ENCODE measurements around the gene SMG6. TPM values are rescaled to one million over a fixed set of nuclear protein-coding genes. Genes with fewer than 3 reads are reported as not detected.

Gene SMG6
- total and polyA plus RNA-seq, 2 of the 4 experiments (the other 2 are of a cell fraction), result 16.3 to 30.3 TPM

DNA sequence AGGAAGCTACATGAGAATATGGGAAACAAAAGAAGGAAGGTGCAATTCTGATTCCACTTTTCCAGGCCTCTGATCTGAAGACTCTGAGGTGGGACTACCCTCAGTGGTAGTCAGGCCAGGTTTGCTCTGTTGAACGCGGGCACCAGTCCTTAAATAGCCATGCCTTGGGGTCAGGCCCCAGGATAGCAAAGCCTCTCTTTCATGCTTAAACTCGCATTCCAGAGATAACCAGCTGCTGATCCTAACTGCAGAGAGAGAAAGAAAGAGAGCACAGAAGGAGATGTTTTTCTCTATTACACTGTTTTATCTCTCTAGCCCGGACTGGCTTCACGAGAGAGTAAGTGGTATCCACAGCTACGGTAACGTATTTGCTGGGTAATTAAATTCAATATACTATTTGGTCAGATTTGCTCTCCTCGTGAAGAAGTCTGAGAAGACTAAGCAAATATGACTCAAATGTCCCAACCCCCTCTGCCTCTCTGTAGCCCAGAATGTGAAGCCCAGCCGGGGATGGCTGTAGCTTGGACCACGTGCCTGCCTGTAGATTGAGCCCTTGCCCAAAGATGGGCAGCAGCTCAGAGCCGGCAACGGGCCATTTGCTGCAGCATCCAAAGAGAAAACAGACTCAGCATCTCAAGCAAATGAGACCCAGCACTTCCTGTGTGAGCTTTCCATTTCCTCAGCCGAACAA is 122.2 kb downstream of the SMG6 start:
- peak overlapping the region; percentile 94 to 98 for H4K8ac ChIP-seq (ENCODE audit: low read depth in 2 of 2, low read length in 2 of 2)
- peak overlapping the region; percentile 79 for H2BK20ac ChIP-seq (ENCODE audit: low read depth, low read length)
- peak; percentile 85 for ATAC-seq (ENCODE audit: low read depth)
- peak overlapping the region; percentile 89 for H3K18ac ChIP-seq (ENCODE audit: low read depth, low read length)
- peak overlapping the region; percentile 83 for H3K9ac ChIP-seq (ENCODE audit: low read depth, low read length)
- H2BK15ac ChIP-seq (ENCODE audit: low read depth, low read length), result peak overlapping the region; percentile 83; the same call in 2 of the 3 replicates
- H2BK5ac ChIP-seq (ENCODE audit: low read depth, low read length, poor library complexity, severe bottlenecking), result peak overlapping the region; percentile 92
- H3K4ac ChIP-seq (ENCODE audit: low read depth, low read length), result peak overlapping the region; percentile 99
- H4K20me1 ChIP-seq (ENCODE audit: insufficient read depth, low read length), result no peaks in the 10 kb centered on the region
- peak overlapping the region; percentile 87 for H3K27ac ChIP-seq (ENCODE audit: insufficient read depth, low read length)
- peak overlapping the region; percentile 39 for H3K4me2 ChIP-seq (ENCODE audit: low read depth, low read length)
- peaks cover 34 to 71% of the 10 kb centered on the region in 2 experiments for H3K79me1 ChIP-seq (ENCODE audit: low read depth in 1 of 2, low read length in 2 of 2)
- no peaks in the 10 kb centered on the region for H3K27me3 ChIP-seq (ENCODE audit: control insufficient read depth, insufficient read depth, low read length)
- H2AK9ac ChIP-seq (replicated peaks; ENCODE audit: low read depth, low read length, poor library complexity), result peak overlapping the region; percentile 96
- H4K5ac ChIP-seq (ENCODE audit: low read depth, low read length), result peak overlapping the region; percentile 85
- intact Hi-C loops (cut with micrococcal nuclease), result loop anchor here (2.0 kb wide), 1 partner anchor 31 kb away; no protein-coding TSS in a partner anchor
- H3K36me3 ChIP-seq (ENCODE audit: control insufficient read depth, insufficient read depth, low read length), result peaks cover 13% of the 10 kb centered on the region
- dilution Hi-C loops (cut with HindIII; ENCODE audit: low sequenced_read_pairs, unreplicated experiment), result no loop called here
- CTCF ChIA-PET, result interaction anchor here (0.6 to 2.0 kb wide), 5 partner anchors 32 to 127 kb away, joined by 3 to 7 read pairs (median 3); no protein-coding TSS in a partner anchor
- no TSS peak for BruUV-seq (replicated peaks)
- in situ Hi-C loops (cut with MboI; ENCODE audit: low sequenced_read_pairs), result no loop called here
- peak; percentile 95 for DNase-seq
- POLR2A ChIA-PET (ENCODE audit: unreplicated experiment), result interaction anchor here (0.9 to 1.0 kb wide), 2 partner anchors 33 to 79 kb away, joined by 3 read pairs; no protein-coding TSS in a partner anchor
- TF ChIP-seq RCOR1 (IDR thresholded peaks at IDR 0.05; ENCODE audit: insufficient replicate concordance, low read length), result no peak
- no peak; the same call in 1 of the 2 replicates for TF ChIP-seq MAFK (IDR thresholded peaks at IDR 0.05; ENCODE audit: low read depth, low read length)
- TF ChIP-seq MAZ (IDR thresholded peaks at IDR 0.05; ENCODE audit: borderline replicate concordance, low read depth, low read length), result peak; percentile 31; the same call in 1 of the 2 replicates
- TF ChIP-seq, protein P1, sequence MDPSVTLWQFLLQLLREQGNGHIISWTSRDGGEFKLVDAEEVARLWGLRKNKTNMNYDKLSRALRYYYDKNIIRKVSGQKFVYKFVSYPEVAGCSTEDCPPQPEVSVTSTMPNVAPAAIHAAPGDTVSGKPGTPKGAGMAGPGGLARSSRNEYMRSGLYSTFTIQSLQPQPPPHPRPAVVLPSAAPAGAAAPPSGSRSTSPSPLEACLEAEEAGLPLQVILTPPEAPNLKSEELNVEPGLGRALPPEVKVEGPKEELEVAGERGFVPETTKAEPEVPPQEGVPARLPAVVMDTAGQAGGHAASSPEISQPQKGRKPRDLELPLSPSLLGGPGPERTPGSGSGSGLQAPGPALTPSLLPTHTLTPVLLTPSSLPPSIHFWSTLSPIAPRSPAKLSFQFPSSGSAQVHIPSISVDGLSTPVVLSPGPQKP (IDR thresholded peaks at IDR 0.05; ENCODE audit: borderline replicate concordance, low read depth, low read length), result peak; percentile 79; the same call in 1 of the 2 replicates
- TF ChIP-seq POLR2A (IDR thresholded peaks at IDR 0.05; ENCODE audit: low read depth, low read length), result peak; percentile 36; the same call in 1 of the 2 replicates
- TF ChIP-seq CHD1 (IDR thresholded peaks at IDR 0.05; ENCODE audit: low read depth, low read length), result no peak
- peak; percentile 7 for TF ChIP-seq RAD21 (IDR thresholded peaks at IDR 0.05; ENCODE audit: low read length)
- TF ChIP-seq BHLHE40 (IDR thresholded peaks at IDR 0.05; ENCODE audit: low read depth, low read length), result peak; percentile 40; the same call in 1 of the 2 replicates
- TF ChIP-seq RFX5 (IDR thresholded peaks at IDR 0.05; ENCODE audit: low read depth, low read length), result no peak
- no peak for TF ChIP-seq SMC3 (IDR thresholded peaks at IDR 0.05; ENCODE audit: low read depth, low read length)
- peak; percentile 40 for TF ChIP-seq FOS (IDR thresholded peaks at IDR 0.05; ENCODE audit: low read depth, low read length)
- peak; percentile 94 for TF ChIP-seq USF2 (IDR thresholded peaks at IDR 0.05; ENCODE audit: low read depth, low read length)
- H3K9me3 ChIP-seq (ENCODE audit: control insufficient read depth, insufficient read depth, low read length), result no peaks in the 10 kb centered on the region
- H2BK120ac ChIP-seq (ENCODE audit: low read depth, low read length), result peak overlapping the region; percentile 98
- peak overlapping the region; percentile 99 for H3K14ac ChIP-seq (replicated peaks; ENCODE audit: low read depth, low read length)
- peak overlapping the region; percentile 81 for H2AFZ ChIP-seq (replicated peaks; ENCODE audit: low read length, poor library complexity)
- H3K4me1 ChIP-seq (ENCODE audit: control insufficient read depth, insufficient read depth, low read length), result peaks cover 52% of the 10 kb centered on the region
- WGBS, 2 experiments (ENCODE audit: extremely low coverage in 2 of 2, insufficient read length in 1 of 2), result 0% methylated on average over 2 of the region's 13 CpGs; no CpG with 5 or more reads in 1 of the 2 experiments
- H4K91ac ChIP-seq (ENCODE audit: insufficient read depth, low read depth, low read length), result peak overlapping the region; percentile 98
- H3K9me1 ChIP-seq (ENCODE audit: insufficient read depth, low read length), result peaks cover 54% of the 10 kb centered on the region
- no peak overlapping the region for H3K4me3 ChIP-seq (ENCODE audit: insufficient read depth, low read depth, low read length)
- H3K56ac ChIP-seq (ENCODE audit: extremely low read depth, insufficient read depth, low read length), result peak overlapping the region; percentile 88
- H2AK5ac ChIP-seq (ENCODE audit: low read depth, low read length), result peak overlapping the region; percentile 100
- peak overlapping the region; percentile 99 for H3K23ac ChIP-seq (ENCODE audit: low read depth, low read length)
